Measurements from ENCODE around the gene RAI1.

Gene RAI1

DNA sequence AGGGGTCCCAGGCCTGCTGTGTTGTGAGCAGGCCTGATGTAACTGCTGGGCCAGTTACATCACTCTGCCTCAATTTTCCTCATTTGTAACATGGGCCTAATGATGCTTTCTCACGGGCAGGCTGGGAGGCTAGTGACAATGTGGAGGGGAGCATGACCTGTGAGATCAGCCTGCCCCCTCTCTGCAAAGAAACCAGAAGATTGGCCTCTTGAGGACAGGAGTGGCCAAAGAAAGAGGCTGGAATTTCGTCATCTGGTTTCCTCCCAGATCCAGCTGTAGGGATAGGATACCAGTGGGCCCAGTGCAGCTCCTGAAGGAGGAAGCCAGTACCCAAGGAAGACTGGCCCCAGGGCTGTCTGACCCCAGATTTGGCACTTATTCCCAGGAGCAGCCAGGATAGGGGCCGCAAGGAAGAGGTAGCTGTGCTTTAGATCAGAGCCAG is 156.1 kb downstream of the RAI1 start:
- no peak for DNase-seq

DNA sequence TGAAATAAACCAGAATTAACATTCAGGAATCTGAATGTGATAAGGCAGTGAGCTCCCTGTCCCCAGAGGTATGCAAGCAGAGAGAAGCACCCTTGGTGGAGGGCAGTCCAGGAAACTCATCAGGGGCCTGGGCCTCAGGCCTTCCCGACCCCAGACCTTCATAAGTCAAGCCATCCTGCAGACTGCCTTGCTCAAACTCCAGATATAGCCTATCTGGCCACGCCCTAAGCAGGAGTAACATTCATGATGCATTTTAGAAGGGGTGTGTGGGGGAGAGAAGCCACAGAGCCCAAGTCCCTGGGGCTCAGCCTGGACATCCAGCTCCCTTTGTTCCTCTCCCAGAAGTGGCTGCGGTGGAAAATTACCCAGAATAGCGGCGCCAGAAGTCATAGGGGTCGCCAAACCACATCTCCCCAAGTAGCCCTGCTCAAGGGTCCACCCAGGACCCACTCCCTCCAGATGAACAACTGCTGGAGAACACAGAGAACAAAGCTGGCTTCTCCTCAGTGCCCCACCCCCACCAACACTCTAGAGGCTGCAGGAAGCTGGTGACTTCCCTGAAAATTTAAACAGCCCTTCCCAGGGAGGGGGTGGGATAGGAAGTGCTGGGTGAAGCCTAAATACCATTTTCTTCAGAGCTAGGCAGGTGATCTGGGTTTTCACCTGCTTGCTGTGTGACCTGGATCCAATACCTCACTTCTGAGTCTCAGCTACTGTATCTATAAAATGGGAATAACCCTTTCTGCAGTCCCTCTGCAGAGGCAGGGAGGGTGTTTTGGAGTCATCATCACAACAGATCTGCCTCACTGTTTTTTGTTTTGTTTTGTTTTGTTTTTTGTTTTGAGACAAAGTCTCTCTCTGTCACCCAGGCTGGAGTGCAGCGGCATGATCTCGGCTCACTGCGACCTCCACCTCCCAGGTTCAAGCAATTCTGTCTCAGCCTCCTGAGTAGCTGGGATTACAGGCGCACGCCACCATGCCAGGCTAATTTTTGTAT is 157.0 kb downstream of the RAI1 start:
- no peak for DNase-seq

DNA sequence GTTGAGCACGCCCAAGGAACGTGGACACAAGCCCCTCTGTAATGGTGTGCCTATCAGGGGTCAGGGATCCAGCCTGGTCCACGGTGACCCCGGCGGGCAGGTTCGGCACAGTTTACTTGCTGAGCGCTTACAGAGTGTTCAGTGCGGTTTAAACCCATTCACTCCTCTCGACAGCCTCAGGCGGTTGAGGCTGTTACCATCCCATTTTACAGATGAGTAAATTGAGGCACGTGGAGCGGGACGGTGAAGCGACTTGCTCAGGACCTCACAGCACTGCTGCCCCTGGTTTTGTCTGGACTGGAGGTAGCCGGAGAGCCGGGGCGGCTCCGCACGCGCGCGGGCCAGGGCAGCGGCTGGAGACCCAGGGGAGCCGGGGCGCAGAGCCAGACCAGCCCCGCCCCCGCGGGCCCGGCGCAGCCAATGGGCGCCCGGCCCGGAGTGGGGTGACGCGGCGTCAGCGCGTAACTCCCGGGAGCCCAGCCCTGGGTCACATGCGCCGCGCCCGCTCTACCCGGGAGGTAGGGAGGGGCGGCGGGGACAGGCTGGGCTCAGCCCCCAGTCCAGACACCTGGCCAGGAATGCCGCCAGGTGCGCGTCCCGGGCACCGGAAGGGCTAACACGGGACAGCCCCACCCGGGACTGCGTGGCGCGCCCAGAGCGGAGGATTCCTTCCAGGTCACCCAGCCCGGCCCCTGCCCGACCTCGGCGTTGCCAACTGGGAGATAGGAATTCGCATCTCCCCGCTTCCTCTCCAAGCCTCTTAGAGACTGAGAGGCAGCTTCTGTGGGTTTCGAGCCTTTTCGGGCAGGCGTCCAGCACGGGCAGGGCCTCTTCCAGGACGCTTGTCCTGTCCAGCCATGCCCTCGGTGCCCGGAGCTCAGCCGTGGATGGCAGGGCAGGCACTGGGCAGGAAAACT is 158.8 kb downstream of the RAI1 start:
- peak; percentile 77 for DNase-seq

DNA sequence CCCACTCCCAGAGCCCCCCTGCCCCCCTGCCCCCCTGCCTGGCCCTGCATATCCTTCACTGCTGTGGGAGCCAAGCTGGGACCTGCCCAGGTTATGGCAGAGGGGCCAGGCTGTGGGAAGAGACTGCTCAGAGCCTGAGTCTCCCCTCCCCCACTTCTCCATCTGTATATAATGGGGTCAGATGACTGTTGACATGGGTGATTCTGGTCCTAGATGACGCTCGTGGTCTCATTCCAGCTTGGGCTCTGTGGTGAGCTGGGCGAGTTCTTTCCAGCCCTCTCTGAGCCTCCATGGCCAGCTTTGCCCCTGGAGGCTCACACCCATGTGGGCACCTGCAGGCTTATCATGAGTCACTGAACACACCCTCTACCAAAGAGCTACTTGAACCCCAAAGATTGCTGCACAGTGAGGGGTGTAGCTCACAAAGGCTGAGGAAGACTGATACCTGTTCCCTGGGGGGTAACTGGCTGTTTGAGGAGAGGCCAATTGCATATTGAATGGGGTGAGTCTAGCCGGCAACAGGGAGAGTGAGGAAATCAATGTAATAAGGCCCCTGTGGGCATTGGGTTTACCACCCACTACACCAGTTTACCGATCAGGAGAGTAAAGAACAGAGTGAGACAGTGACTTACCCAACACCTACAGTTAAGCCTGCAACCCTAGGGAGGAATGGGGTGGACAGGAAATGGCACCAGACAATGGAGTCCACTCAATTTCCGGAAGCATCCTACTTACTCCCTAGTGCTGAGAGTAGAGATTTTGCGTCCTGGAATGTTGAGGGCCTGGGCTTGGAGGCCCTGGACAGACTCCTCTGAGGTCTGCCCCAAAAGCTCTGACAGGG is 159.7 kb downstream of the RAI1 start:
- no peak for DNase-seq

DNA sequence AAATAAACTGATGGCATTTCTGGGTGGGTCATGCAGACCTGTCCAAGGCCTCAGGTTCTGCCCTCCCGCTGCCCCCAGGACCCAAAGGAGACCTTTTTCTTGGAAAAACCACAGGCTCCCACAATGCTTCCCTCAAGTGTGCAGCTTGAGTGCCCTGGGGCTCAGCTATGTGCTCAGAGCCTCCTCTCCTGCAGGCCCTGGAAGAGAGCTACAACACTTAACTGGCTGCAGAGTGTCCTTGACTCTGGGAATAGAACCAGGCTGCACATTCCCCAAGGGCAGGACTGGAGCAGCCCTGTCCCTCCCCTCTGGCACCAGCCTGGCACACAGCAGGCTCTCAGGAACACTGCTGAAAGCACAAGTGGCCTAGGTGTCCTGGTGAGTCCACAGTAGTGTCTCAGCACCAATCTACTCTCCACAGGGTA is 160.4 kb downstream of the RAI1 start:
- no peak for DNase-seq

DNA sequence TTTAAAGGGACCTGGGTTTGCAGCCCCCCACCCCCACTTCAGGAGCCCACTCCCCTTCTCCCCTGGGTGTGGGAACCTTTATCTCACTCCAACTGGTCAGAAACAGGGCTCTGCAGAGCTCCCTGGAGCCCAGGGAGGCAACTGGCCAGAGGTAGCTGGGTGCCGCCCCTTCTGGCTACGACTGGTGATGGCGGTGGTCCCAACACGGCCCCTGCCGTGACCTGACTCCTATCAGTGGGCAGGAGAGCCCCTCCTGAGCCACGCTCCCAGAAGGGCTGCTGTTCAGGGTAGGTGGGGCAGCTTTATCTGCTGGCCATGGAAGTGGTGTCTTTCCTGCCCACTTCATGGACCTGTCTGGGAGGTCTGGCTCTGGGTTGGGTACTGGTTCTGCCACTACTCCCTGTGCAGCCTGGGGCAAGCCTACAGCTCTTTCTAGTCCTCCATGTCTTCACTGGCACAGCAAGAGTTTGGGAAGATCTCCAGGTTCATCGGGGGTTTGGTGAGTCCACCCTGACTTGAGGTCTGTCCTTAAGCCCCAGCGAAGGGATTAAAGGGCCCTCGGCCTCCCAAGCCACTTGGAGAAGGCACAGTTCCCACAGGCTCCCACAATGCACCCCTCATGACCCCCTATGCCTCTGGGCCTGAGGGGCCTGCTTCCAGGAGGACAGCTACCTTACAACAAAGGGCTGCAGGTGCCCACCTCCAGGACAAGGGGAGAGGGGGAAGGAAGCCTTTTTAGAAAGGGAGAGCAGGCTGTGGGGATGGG is 161.0 kb downstream of the RAI1 start:
- DNase-seq = no peak

DNA sequence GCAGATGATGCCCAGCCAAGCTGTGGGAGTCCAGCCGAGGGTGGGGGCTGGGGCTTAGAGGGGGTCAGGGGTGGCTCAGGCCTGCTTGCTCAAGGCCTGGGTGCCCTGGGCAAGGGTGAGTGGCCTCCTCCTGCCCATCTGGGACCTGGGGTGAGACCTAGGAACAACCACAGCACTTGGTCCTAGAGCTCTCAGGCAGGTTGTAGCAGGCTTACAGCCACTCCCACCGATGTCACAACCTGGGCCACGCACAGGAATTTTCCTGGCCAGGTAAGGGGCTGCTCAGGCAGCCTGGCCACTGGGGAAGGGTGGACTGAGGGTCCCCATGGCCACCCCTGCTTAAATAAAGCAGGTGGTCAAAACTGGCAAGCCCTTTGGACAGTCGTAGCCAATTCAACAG is 161.8 kb downstream of the RAI1 start:
- no peak for DNase-seq

DNA sequence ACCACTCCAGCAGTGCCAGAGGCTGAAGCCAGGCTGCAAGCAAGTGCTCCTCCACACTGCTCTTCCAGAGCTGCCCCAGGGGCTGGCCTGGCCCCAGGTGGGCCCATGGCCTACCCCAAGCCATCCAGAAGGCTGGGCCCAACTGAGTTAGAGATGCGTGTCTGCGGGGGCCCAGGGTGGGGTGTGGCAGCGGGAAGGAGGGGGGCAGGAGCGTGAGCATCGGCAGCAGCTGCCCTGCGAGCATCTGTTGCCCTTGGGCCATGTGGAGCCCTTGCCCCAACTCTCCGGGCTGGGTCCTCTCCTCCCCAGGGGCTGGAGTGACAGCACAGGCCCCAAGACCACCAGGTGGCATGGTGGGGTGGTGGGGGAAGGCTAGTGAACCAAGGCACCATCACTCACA is 162.8 kb downstream of the RAI1 start:
- no peak for DNase-seq

DNA sequence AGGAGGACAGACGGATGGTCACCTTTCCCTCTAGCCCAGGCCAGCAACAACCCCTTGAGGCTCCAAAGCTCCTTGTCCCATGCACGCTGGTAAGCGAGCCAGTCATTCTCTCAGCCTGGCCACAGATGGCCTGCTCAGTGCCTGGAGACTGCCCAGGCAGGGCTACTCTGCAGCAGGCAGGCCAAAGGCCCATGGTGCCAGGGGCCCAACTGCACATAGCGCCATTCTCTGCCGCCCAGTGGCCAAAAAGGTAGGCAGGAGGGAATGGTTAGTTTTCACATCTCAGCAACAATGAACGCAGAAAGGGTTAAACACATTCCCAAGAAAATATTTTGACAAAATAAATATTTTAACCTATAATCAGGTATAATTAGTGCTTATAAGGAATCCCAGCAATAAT is 163.2 kb downstream of the RAI1 start:
- no peak for DNase-seq

DNA sequence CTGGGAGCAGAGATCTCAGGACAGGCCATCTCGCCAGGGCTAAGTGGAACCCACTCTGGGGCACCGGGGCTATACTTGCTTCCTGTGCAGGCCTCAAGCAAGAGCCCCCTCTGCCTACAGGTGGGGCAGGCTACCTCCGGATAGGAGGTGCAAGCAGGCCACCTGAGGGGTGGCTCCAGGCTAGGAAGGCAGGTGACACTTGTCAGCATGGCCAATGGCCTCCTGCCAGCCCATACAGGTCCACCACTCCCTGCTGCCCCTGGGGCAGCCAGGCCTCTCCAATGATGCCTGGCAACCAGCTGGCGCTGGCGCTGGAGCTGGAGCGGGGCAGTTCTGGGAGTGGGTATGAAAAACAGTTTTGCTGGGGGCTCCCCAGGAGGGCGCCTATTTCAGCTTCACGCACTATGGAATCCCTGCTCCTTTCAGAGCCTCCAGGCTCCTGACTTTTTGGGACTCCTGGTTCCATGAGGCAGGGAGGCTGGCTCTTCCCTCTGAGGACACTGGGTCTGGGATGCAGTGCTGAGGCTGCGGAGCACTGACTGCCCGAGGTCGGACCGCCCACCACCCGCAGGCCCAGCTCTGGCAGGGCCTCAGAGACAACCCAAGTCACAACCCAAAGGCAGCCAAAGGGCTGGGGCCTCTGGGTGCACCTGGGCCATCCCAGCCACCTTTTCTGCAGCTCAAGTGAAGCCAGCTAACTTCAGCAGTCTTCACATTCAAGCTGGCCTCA is 164.0 kb downstream of the RAI1 start:
- no peak for DNase-seq

DNA sequence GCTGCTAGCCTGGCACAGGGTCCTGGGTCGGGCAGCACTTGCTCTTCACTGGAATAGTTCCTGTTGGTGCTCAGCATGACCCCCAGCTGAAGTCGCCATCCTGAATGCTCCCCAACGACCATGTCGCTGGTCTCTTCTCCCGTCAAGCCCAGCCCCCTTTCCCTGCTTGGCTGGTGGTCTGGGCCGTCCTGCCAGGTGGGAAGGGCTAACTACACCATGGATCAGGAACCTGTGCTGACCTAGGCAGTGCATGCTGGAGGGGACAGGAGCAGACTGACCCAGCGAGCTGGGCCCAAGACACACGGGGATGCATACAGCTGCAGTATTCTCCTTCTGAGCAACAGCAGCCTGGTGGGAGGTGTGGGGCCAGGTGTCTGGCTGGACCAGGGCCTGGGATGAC is 164.7 kb downstream of the RAI1 start:
- DNase-seq = no peak

DNA sequence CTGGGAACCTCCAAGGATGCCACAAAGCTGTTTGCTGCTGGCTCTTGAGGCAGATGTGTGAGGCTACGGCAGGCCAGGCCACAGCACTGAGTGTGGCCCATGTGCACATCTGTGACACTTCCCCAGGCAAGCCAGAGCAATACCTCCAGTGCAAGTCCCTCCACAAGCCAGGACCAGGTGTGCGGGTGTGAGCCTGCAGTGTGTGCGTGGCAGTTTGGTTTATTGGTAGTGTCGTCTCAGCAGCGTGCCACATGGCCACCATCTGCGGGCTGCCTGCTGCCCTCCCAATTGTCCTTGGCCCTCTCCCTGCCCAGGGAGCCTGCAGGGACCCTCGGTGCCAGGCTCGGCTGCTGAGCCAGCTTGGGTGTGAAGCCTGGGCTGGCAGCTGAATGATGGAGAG is 165.4 kb downstream of the RAI1 start:
- DNase-seq = no peak

DNA sequence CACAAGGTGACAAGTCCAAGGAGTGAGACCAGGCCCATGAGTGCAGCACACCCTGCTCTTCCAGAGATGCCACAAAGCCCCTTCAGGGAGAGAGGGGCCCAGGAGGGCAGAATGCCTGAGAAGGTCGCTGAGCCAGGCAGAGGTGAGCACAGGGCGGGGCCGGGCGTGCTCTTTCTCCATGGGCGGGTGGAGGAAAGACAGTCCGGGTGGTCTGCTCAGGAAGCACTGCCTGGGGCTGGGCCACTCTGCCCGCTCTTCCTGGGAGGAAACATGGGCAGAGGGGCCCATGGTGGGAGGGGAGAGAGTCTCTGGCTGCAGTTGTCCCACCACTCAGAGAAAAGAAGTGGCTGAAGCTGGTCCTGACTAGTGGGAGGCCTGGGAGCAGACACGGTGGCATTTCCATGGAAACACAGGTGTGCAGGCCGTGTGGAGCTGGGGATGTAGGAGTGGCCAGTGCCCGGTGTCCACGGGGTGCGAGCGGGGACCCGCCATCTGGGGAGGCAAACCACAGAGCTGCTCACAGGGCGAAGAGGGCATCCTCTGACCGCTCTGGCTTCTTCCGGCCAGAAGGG is 165.9 kb downstream of the RAI1 start:
- DNase-seq = no peak

DNA sequence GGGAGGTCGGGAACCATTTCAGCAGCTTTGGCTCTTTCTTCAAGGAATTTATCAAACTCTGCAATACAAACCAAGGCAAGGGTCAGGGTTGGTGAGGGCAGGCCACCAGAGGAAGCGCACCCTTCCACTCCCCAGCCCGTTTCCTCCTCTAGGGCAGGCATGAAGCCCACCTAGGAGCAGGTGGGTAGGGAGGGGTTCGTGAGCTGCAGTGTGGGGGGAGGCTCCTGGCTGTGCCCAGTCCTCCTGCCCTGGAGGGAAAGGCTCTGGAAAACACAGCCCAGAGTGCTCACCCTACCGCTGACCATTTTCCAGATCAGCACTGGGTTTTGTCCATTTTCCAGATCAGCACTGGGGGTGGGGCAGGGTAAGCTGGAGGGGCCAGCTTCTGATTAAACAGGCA is 166.5 kb downstream of the RAI1 start:
- DNase-seq = no peak

DNA sequence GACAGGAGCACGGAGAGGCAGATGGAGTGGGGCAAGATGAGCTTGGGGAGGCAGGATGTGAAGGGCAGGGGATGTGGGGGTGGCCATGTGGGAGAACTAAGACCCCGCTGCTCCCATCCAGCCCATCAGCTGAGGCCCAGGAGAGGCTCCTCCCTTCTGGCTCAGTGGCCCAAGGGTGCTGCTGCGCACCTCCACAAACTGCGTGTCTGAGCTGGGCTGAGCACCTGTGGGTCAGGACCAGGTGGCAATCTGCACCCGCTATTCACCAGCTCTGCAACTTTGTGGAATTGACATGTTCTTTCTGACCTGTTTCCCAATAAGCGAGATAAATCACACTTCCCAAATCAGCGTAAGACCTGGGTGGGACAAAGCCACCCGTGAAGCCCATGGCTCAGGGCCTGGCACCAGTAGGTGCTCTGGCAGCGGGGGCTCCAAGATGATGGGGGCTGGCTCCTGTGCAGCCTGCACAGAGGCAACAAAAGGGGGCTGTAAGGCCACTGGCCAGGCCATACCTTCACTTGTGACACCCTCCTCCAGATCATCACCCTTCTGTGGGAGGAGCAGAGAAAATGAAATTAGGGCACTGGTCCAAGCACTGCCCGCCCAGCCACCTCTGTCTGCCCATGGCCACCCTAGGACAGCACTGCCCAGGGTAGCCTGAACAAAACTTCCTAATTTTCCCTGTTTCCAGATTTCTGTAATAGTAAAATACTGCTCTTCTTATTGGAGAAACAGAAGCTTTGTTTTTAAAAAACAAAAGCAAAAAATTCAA is 167.2 kb downstream of the RAI1 start:
- no peak for DNase-seq

DNA sequence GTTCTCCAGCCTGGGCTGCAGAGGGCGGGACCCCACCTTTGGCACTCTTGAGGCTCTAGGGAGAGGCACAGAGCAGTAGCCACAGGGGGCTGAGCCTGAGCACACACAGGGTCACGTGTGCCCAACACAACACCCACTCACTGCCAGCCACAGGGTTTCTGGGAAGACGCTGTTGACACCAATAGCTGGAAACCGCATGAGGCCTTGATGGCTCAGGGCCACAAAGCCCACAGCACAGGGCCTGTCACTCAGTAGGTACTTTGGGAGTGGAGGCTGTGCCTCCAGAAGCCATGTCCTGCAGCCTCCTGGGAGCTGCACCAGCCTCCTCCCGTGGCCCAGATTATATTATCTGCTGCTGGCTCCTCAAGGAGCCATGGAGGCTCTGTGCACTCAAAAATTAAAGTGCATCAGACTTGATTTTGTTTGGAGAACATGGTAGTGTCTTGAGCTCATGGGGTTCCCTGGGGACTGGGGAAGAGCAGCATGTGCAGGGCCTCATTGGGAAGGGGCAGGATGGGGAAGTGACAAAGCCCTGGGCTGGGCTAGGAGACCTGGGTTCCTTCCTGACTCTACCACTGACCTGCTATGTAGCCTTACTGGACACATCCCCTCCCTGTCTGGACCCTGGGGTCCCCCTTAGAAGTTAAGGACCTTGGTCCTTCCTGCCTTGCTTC is 168.0 kb downstream of the RAI1 start:
- peak; percentile 71 for DNase-seq

DNA sequence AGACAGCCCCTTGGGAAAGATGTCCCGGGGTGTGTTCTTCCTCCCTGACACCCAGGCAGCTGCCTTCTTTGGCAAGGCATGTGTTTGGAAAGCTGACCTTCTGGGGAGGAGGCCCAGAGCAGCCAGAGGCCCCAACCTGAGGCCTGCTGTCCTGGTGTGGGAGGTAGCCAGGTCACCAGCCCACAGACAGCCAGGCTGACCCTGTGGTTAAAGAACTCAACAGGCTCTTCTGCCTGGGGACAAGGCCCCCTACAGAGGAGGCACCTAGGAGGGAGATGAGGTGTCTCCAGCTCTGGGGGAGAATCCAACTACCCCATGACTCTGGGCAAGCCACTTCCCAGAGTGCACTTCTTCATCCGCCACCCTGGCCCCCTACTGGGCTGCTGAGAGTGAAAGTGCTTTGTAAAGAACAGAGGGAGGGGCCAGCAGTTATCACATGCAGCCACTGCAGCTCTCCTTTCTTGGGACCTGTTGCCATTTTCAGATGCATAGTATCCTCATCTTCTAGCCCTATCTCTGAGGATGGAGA is 168.7 kb downstream of the RAI1 start:
- DNase-seq = peak; percentile 53

DNA sequence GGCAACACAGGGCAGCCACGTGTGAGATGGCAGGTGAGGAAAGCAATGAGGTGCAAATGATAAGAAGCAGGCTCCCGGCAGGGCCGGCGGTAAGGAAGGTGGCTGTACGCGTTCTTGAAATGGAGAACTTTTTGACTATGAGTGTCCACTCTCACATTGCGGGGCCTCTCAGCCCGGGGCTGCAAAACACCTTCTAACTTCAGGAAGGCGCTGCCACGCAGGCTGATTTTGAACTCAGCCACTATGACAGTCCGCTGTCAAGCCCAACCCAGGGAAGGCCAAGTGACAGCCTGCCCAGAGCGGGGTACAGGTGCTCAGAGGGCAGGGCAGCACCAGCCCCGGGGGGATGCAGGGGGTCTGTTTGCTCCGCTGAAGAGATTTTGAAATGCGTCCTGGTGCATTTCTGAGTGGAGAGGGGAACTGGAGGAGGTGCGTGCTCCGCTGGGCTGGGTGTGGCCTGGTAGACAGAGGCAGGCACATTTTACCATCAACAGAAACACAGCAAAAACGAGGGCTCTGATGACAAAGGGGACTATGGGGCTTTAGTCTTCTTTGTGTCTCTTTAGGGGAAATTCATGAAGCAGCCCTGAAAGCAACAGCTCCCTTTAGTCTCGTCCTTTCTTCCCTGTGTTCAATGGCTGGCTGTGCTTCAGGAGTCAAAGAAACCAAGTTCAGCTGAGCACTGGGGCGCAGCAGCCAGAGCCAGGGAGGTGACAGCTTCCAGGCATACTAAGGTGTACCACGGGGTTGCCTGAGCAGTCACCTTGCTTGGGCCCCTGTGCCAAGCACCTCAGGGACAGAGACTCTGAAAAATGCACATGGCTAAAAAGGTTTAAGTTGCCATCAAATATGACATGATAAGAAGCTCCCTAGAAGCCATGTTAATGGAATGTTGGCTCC is 170.1 kb downstream of the RAI1 start:
- DNase-seq = no peak
